Measurements from ENCODE around the gene ANO3. TPM values are rescaled to one million over a fixed set of nuclear protein-coding genes. Genes with fewer than 3 reads are reported as not detected.

The ANO3 gene
- total RNA-seq, 2 experiments from 2014 or later: not detected

GRCh38 chr11:26377619-26378018, 45.7 kb downstream of the ANO3 start:
- POLR2A ChIA-PET: no interaction called here
- no peak for ATAC-seq
- H3K4me1 Mint-ChIP-seq (ENCODE audit: low read depth): no peaks in the 10 kb centered on the region
- intact Hi-C loops (cut with micrococcal nuclease): no loop called here
- peaks cover 26% of the 10 kb centered on the region for H3K9me3 Mint-ChIP-seq
- H3K27me3 Mint-ChIP-seq: no peaks in the 10 kb centered on the region
- no peak overlapping the region for H3K27ac Mint-ChIP-seq
- no peaks in the 10 kb centered on the region for H3K36me3 Mint-ChIP-seq (ENCODE audit: low read depth)
- DNase-seq: no peak
- CTCF ChIA-PET: no interaction called here
- no peak for TF ChIP-seq CTCF (IDR thresholded peaks at IDR 0.05)
- no peak overlapping the region for H3K4me3 Mint-ChIP-seq

GRCh38 chr11:26399336-26399735, 67.4 kb downstream of the ANO3 start:
- no peak overlapping the region for H3K4me3 Mint-ChIP-seq
- no peaks in the 10 kb centered on the region for H3K27me3 Mint-ChIP-seq
- ATAC-seq (no peak), DNase-seq (no peak)
- no peak for TF ChIP-seq CTCF (IDR thresholded peaks at IDR 0.05)
- no peak overlapping the region for H3K27ac Mint-ChIP-seq
- POLR2A ChIA-PET: no interaction called here
- intact Hi-C loops (cut with micrococcal nuclease): no loop called here
- peaks cover 5% of the 10 kb centered on the region for H3K9me3 Mint-ChIP-seq
- no peaks in the 10 kb centered on the region for H3K36me3 Mint-ChIP-seq (ENCODE audit: low read depth)
- CTCF ChIA-PET: no interaction called here
- H3K4me1 Mint-ChIP-seq (ENCODE audit: low read depth): no peaks in the 10 kb centered on the region

GRCh38 chr11:26410706-26411366, 78.9 kb downstream of the ANO3 start:
- Mint-ChIP-seq H3K4me3 (no peak overlapping the region), H3K9me3 (peaks cover 2% of the 10 kb centered on the region), H3K27ac (no peak overlapping the region), H3K4me1 (ENCODE audit: low read depth) (no peaks in the 10 kb centered on the region), H3K36me3 (ENCODE audit: low read depth) (no peaks in the 10 kb centered on the region), H3K27me3 (no peaks in the 10 kb centered on the region)
- DNase-seq: no peak
- ChIA-PET CTCF (no interaction called here), POLR2A (no interaction called here)
- no peak for TF ChIP-seq CTCF (IDR thresholded peaks at IDR 0.05)
- intact Hi-C loops (cut with micrococcal nuclease): no loop called here
- no peak for ATAC-seq

- Mint-ChIP-seq H3K36me3 (ENCODE audit: low read depth) (no peaks in the 10 kb centered on the region), H3K9me3 (peaks cover 2% of the 10 kb centered on the region), H3K27ac (no peak overlapping the region), H3K4me1 (ENCODE audit: low read depth) (no peaks in the 10 kb centered on the region), H3K27me3 (no peaks in the 10 kb centered on the region), H3K4me3 (no peak overlapping the region)
- TF ChIP-seq CTCF (IDR thresholded peaks at IDR 0.05): no peak
- ATAC-seq (no peak), DNase-seq (no peak)
- ChIA-PET CTCF (no interaction called here), POLR2A (no interaction called here)
- intact Hi-C loops (cut with micrococcal nuclease): no loop called here
Observed at GRCh38 chr11:26412955-26413354, 81.0 kb downstream of the ANO3 start.

- H3K27me3 Mint-ChIP-seq: no peaks in the 10 kb centered on the region
Observed at GRCh38 chr11:26418386-26418912, 86.5 kb downstream of the ANO3 start.

More at GRCh38 chr11:26418386-26418912, 86.5 kb downstream of the ANO3 start:
- POLR2A ChIA-PET: no interaction called here
- no peaks in the 10 kb centered on the region for H3K36me3 Mint-ChIP-seq (ENCODE audit: low read depth)
- no peak overlapping the region for H3K4me3 Mint-ChIP-seq
- intact Hi-C loops (cut with micrococcal nuclease): no loop called here
- ATAC-seq: no peak
- H3K9me3 Mint-ChIP-seq: peaks cover 7% of the 10 kb centered on the region
- DNase-seq: no peak
- no peak for TF ChIP-seq CTCF (IDR thresholded peaks at IDR 0.05)
- no peaks in the 10 kb centered on the region for H3K4me1 Mint-ChIP-seq (ENCODE audit: low read depth)
- CTCF ChIA-PET: no interaction called here
- no peak overlapping the region for H3K27ac Mint-ChIP-seq
